ENCODE measurements around the gene SLC25A51.

Gene SLC25A51

DNA sequence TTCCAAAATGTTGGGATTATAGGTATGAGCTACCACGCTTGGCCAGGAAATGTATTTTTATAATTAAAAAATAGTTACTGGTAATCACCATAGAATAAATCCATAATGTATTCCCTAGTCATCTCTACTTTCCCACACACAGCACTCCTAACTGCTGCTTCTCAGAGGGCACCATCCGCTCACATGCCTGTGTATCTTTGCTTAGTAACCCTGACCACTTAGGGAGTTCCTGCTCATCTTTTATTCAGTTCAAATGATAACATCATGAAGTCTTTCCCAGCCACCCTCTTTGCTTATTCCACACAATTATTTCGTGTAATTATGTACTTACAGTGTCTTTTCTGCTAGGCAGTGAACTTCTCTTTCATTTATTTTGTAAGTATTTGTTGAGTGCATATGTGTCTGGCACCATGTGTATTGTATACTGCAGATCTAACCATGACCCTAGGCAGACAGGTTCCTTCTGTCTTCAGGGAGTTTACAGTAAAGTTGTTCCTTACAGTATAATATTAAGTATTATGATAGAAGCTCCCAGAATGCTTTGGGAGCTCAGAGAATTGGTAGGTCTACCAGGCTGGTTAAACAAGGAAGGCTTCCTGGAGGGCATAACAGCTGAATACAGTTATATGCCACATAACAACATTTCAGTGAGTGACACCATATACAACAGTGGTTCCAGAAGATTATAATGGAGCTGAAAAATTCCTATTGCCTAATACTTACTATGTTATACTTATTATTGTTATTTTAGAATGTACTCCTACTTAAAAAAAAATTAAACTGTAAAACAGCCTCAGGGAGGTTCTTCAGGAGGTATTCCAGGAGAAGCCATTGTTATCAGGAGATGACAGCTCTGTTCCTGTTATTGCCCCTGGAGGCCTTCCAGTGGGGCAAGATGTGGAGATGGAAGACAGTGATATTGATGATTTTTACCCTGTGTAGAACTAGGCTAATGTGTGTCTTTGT lies 64.1 kb downstream of the SLC25A51 start:
- DNase-seq (ENCODE audit: low read depth): no peak

Data from T follicular helper cell (primary cell).